Esophagus squamous epithelium (tissue), 4 donors: ENCODE data around the gene MRPL52.

Experiments used
- CTCF ChIP-seq, 6 experiments: fragments of 450-650 bp in 4 of 6; fragments of 200-600 bp in 2 of 6; sonication (generic) in 2 of 6; IDR thresholded peaks; one replicate each; pipeline ENCODE4 v1.5.1; 2016 to 2019; ENCODE audit warnings: antibody characterized with exemption in 6 of 6, mild to moderate bottlenecking in 4 of 6, moderate library complexity in 4 of 6
- POLR2A ChIP-seq, 4 donors: fragments of 450-650 bp; IDR thresholded peaks; one replicate each; pipeline ENCODE4 v1.6.1; 2017; ENCODE audit warnings: antibody characterized with exemption in 4 of 4, mild to moderate bottlenecking in 4 of 4, moderate library complexity in 3 of 4

- TF ChIP-seq CTCF (IDR thresholded peaks at IDR 0.05): no peak
- no peak for TF ChIP-seq POLR2A (IDR thresholded peaks at IDR 0.05)
Measured at GRCh38 chr14:22791301-22791700, 38.4 kb upstream of the MRPL52 start.
